Kidney (tissue), 22 donors: ENCODE results near the gene SLC38A9. TPM values are rescaled to one million over a fixed set of nuclear protein-coding genes. Genes with fewer than 3 reads are reported as not detected.
"Not testable (repeated sequence)": the region's sequence is repeated elsewhere in the genome, so short reads cannot be mapped to it uniquely, and the experiment has no call there.

ENCODE experiments used
- DNase-seq, 5 donors: peaks; one replicate each; pipeline ENCODE4 v3.0.0-alpha.2; 2013 to 2020
- FAIRE-seq: peaks from 2 replicates; lab custom pipeline; 2012; peaks lifted over from hg19 to GRCh38; lab: Jason Lieb, UNC
- H3K27ac ChIP-seq, 2 donors: one replicate each; pipeline ENCODE4 v1.7.0; 2013; ENCODE audit warnings: low read depth in 2 of 2, low read length in 2 of 2, inconsistent platforms in 1 of 2
- H3K27me3 ChIP-seq: one replicate; pipeline ENCODE4 v1.7.1; 2013; ENCODE audit warnings: low read length, inconsistent platforms; ENCODE audit not compliant: control insufficient read depth, insufficient read depth
- H3K36me3 ChIP-seq, 3 donors: one replicate each; pipeline versions ENCODE4 v1.7.0 to v1.7.1; 2013; ENCODE audit warnings: low read length in 3 of 3, control low read depth in 1 of 3, inconsistent platforms in 1 of 3; ENCODE audit not compliant: insufficient read depth in 3 of 3, control insufficient read depth in 2 of 3
- H3K4me1 ChIP-seq, 3 donors: one replicate each; pipeline versions ENCODE4 v1.7.0 to v1.7.1; 2013; ENCODE audit warnings: low read length in 3 of 3, inconsistent platforms in 1 of 3, low read depth in 1 of 3; ENCODE audit not compliant: control insufficient read depth in 2 of 3, insufficient read depth in 2 of 3
- H3K4me3 ChIP-seq, 3 donors: one replicate each; pipeline versions ENCODE4 v1.7.0 to v1.8.1; 2013; ENCODE audit warnings: low read length in 3 of 3, control low read depth in 1 of 3, inconsistent platforms in 1 of 3
- H3K9ac ChIP-seq, 3 donors: one replicate each; pipeline versions ENCODE4 v1.7.0 to v1.7.1; 2013; ENCODE audit warnings: low read length in 3 of 3, control low read depth in 1 of 3, inconsistent platforms in 1 of 3
- H3K9me3 ChIP-seq, 3 donors: one replicate each; pipeline versions ENCODE4 v1.7.0 to v1.7.1; 2013; ENCODE audit warnings: low read length in 3 of 3, control low read depth in 1 of 3, inconsistent platforms in 1 of 3; ENCODE audit not compliant: control insufficient read depth in 2 of 3, insufficient read depth in 1 of 3
- CTCF ChIP-seq: IDR thresholded peaks from 3 replicates; pipeline ENCODE4 v1.5.1; 2012; ENCODE audit warnings: mild to moderate bottlenecking, moderate library complexity, borderline replicate concordance; ENCODE audit not compliant: insufficient read depth; ENCODE audit errors: extremely low read depth
- intact Hi-C: fragments of 100-400 bp; cut with DNase I; formaldehyde crosslinking; loops from one replicate; pipeline ENCODE4 v1.11.1; 2022
- long read RNA-seq, 10 donors: library from polyadenylated mRNA in 1 of 10; unstranded in 1 of 10; transcript quantifications; one replicate each; pipeline ENCODE4 v2.0.0 and lab custom pipeline, GENCODE V29; 2021 to 2026
- polyA plus RNA-seq: library from polyadenylated mRNA; stranded (reverse); fragments of 350-450 nt; fragmentation: Illumina TruSeq; extraction: RNeasy Lipid Tissue Mini Kit (QIAGEN cat#74804); gene quantifications from one replicate; pipeline ENCODE4 v1.2.3, GENCODE V29; 2014; ENCODE audit warnings: low read depth, low replicate concordance; ENCODE audit not compliant: insufficient read depth
- total RNA-seq: library from RNA; stranded (reverse); fragmentation: NEBNext Ultra II Directional; extraction: Animal tissue kit (Norgen Biotek cat#: 25700); gene quantifications from one replicate; pipeline ENCODE4 v1.2.1, GENCODE V29; 2021
- donor health status: control.
- donor health status: control.
- donor health status: control.
- donor health status: control.
- donor health status: control.
- donor health status: DM: yes; HTN: yes; CAD: no.
- donor health status: Normal renal cell carcinoma (clear cell type).

The SLC38A9 gene, protein sequence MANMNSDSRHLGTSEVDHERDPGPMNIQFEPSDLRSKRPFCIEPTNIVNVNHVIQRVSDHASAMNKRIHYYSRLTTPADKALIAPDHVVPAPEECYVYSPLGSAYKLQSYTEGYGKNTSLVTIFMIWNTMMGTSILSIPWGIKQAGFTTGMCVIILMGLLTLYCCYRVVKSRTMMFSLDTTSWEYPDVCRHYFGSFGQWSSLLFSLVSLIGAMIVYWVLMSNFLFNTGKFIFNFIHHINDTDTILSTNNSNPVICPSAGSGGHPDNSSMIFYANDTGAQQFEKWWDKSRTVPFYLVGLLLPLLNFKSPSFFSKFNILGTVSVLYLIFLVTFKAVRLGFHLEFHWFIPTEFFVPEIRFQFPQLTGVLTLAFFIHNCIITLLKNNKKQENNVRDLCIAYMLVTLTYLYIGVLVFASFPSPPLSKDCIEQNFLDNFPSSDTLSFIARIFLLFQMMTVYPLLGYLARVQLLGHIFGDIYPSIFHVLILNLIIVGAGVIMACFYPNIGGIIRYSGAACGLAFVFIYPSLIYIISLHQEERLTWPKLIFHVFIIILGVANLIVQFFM
- total RNA-seq (24.8 TPM), polyA plus RNA-seq (5.8 TPM)
- long read RNA-seq, donor 1, partial matches to known transcripts: 0 of 1 reads
- long read RNA-seq, donor 1, other reads (novel, unspliced or antisense): 0 of 1 reads
- long read RNA-seq, donor 2, partial matches to known transcripts: 0 of 2 reads
- long read RNA-seq, donor 2, other reads (novel, unspliced or antisense): 0 of 2 reads
- long read RNA-seq, donor 3, partial matches to known transcripts: 0 of 1 reads
- long read RNA-seq, donor 3, other reads (novel, unspliced or antisense): 0 of 1 reads
- long read RNA-seq, donor 4, partial matches to known transcripts: 0 of 1 reads
- long read RNA-seq, donor 4, other reads (novel, unspliced or antisense): 0 of 1 reads
- long read RNA-seq, donor 5: 0 reads
- long read RNA-seq, donor 6, partial matches to known transcripts: 0 of 1 reads
- long read RNA-seq, donor 6, other reads (novel, unspliced or antisense): 0 of 1 reads
- long read RNA-seq, donor 7, partial matches to known transcripts: 2 of 9 reads
- long read RNA-seq, donor 7, other reads (novel, unspliced or antisense): 6 of 9 reads
- long read RNA-seq, donor 8, partial matches to known transcripts: 0 of 1 reads
- long read RNA-seq, donor 8, other reads (novel, unspliced or antisense): 0 of 1 reads
- long read RNA-seq, donor 9, partial matches to known transcripts: 0 of 1 reads
- long read RNA-seq, donor 9, other reads (novel, unspliced or antisense): 0 of 1 reads
- long read RNA-seq, donor 10, partial matches to known transcripts: 5 of 5 reads
- long read RNA-seq, donor 10, other reads (novel, unspliced or antisense): 0 of 5 reads

GRCh38 chr5:55712023-55712859 is at the start of gene SLC38A9:
SLC38A9 (minus strand) TSS chr5:55712324; CDS start chr5:55697958, 14,366 bp downstream.
- H3K36me3 ChIP-seq: no peaks in the 10 kb centered on the region
- TF ChIP-seq CTCF: no peak
- FAIRE-seq: no peak

GRCh38 chr5:55761721-55762120 is 49.6 kb upstream of the SLC38A9 start:
- H3K4me1 ChIP-seq: not testable (repeated sequence)

More at GRCh38 chr5:55712023-55712859, at the start of gene SLC38A9:
- Histone ChIP-seq H3K9ac (peak within 1 kb of the TSS; percentile 51 to 93 (median 92)), H3K4me3 (peak within 1 kb of the TSS; percentile 83 to 100 (median 97)), H3K27ac (peak within 1 kb of the TSS in 1 of 2 donors; percentile 32), H3K4me1 (peaks cover 0 to 5% (median 4%) of the 10 kb centered on the region in 3 donors), H3K27me3 (no peaks in the 10 kb centered on the region), H3K9me3 (no peaks in the 10 kb centered on the region)
- DNase-seq: peak; percentile 96 to 98 (median 97)
- intact Hi-C loops: no loop called here

DNA sequence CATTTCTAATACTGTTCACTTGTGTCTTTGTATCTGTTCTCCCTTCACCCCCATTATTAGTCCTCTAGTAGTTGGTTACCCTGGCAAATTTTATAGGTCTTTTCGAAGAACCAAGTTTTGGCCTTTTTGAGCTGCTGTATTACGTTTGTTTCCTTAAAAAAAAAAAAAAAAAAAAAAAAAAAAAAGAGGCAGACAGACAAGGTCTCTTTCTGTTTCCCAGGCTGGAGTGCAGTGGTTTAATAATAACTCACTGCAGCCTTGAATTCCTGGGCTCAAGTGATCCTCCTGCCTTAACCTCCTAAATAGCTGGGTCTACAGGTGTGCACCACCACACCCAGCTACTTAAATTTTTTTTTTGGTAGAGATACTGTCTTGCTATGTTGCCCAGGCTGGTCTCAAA is 46.6 kb upstream of the SLC38A9 start:
- Histone ChIP-seq H3K9ac (no peak overlapping the region), H3K36me3 (no peaks in the 10 kb centered on the region), H3K27me3 (no peaks in the 10 kb centered on the region), H3K9me3 (no peaks in the 10 kb centered on the region), H3K4me1 (no peaks in the 10 kb centered on the region), H3K4me3 (no peak overlapping the region), H3K27ac (no peak overlapping the region)
- intact Hi-C loops: no loop called here
- DNase-seq (no peak), FAIRE-seq (no peak)
- TF ChIP-seq CTCF: no peak

More at GRCh38 chr5:55761721-55762120, 49.6 kb upstream of the SLC38A9 start:
- H3K9me3 ChIP-seq, H3K9ac ChIP-seq, H3K36me3 ChIP-seq, H3K27me3 ChIP-seq, H3K27ac ChIP-seq, FAIRE-seq, DNase-seq, intact Hi-C loops, H3K4me3 ChIP-seq: not testable (repeated sequence)
